ENCODE measurements around the gene HUWE1. TPM values are rescaled to one million over a fixed set of nuclear protein-coding genes. Genes with fewer than 3 reads are reported as not detected.

Gene HUWE1
- total and polyA plus RNA-seq, 2 donors (not counting 1 experiment from before 2014, with no cell fraction given) = 52.8 to 146 TPM

- H3K4me3 ChIP-seq (replicated peaks in 1 of 4; ENCODE audit: control extremely low read depth in 1 of 4, insufficient read depth in 1 of 4, low read depth in 3 of 4, low read length in 4 of 4) = no peak overlapping the region
- H3K9ac ChIP-seq (ENCODE audit: insufficient read depth, low read length) = no peak overlapping the region
- H3K9me3 ChIP-seq (ENCODE audit: control insufficient read depth, insufficient read depth, low read depth, low read length) = no peaks in the 10 kb centered on the region
- H3K4me1 ChIP-seq (ENCODE audit: control insufficient read depth, extremely low read depth, insufficient read depth, low read length) = no peaks in the 10 kb centered on the region
- TF ChIP-seq EZH2 (IDR thresholded peaks at IDR 0.05; ENCODE audit: low read length, missing control alignments) = no peak
- TF ChIP-seq, protein P1, sequence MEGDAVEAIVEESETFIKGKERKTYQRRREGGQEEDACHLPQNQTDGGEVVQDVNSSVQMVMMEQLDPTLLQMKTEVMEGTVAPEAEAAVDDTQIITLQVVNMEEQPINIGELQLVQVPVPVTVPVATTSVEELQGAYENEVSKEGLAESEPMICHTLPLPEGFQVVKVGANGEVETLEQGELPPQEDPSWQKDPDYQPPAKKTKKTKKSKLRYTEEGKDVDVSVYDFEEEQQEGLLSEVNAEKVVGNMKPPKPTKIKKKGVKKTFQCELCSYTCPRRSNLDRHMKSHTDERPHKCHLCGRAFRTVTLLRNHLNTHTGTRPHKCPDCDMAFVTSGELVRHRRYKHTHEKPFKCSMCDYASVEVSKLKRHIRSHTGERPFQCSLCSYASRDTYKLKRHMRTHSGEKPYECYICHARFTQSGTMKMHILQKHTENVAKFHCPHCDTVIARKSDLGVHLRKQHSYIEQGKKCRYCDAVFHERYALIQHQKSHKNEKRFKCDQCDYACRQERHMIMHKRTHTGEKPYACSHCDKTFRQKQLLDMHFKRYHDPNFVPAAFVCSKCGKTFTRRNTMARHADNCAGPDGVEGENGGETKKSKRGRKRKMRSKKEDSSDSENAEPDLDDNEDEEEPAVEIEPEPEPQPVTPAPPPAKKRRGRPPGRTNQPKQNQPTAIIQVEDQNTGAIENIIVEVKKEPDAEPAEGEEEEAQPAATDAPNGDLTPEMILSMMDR (conservative IDR thresholded peaks at IDR 0.05 in 1 of 2, IDR thresholded peaks at IDR 0.05 in 1 of 2; ENCODE audit: low read depth in 1 of 2, low read length in 2 of 2) = no peak
- H3K27me3 ChIP-seq (ENCODE audit: control insufficient read depth, insufficient read depth, low read length) = no peaks in the 10 kb centered on the region
- no peaks in the 10 kb centered on the region for H3K36me3 ChIP-seq (ENCODE audit: control insufficient read depth, insufficient read depth, low read length)
- no peaks in the 10 kb centered on the region for H4K20me1 ChIP-seq (ENCODE audit: control insufficient read depth, extremely low read depth, insufficient read depth, low read length)
- H3K4me2 ChIP-seq (ENCODE audit: extremely low read depth, insufficient read depth, low read length) = no peak overlapping the region
- no peak overlapping the region for H2AFZ ChIP-seq (ENCODE audit: low read length)
- H3K27ac ChIP-seq (ENCODE audit: insufficient read depth, low read length) = no peak overlapping the region
- no peak for DNase-seq (ENCODE audit: low read depth in 2 of 2)
- peaks cover 55% of the 10 kb centered on the region for H3K79me2 ChIP-seq (ENCODE audit: control insufficient read depth, insufficient read depth, low read length)
These were observed 29.7 kb downstream of the HUWE1 start for GRCh38 chrX:53656845-53657244.

- Histone ChIP-seq H2AFZ (ENCODE audit: low read length) (no peak overlapping the region), H3K9ac (ENCODE audit: insufficient read depth, low read length) (no peak overlapping the region), H3K27ac (ENCODE audit: insufficient read depth, low read length) (no peak overlapping the region), H3K79me2 (ENCODE audit: control insufficient read depth, insufficient read depth, low read length) (peaks cover 46% of the 10 kb centered on the region), H3K4me1 (ENCODE audit: control insufficient read depth, extremely low read depth, insufficient read depth, low read length) (no peaks in the 10 kb centered on the region), H3K9me3 (ENCODE audit: control insufficient read depth, insufficient read depth, low read depth, low read length) (no peaks in the 10 kb centered on the region), H3K27me3 (ENCODE audit: control insufficient read depth, insufficient read depth, low read length) (no peaks in the 10 kb centered on the region), H4K20me1 (ENCODE audit: control insufficient read depth, extremely low read depth, insufficient read depth, low read length) (no peaks in the 10 kb centered on the region), H3K4me2 (ENCODE audit: extremely low read depth, insufficient read depth, low read length) (no peak overlapping the region), H3K4me3 (replicated peaks in 1 of 4; ENCODE audit: control extremely low read depth in 1 of 4, insufficient read depth in 1 of 4, low read depth in 3 of 4, low read length in 4 of 4) (no peak overlapping the region), H3K36me3 (ENCODE audit: control insufficient read depth, insufficient read depth, low read length) (no peaks in the 10 kb centered on the region)
- TF ChIP-seq EZH2 (IDR thresholded peaks at IDR 0.05; ENCODE audit: low read length, missing control alignments) = no peak
- TF ChIP-seq, protein P1 (conservative IDR thresholded peaks at IDR 0.05 in 1 of 2, IDR thresholded peaks at IDR 0.05 in 1 of 2; ENCODE audit: low read depth in 1 of 2, low read length in 2 of 2) = no peak
- peak in 1 of 2 donors; percentile 38 for DNase-seq (ENCODE audit: low read depth in 2 of 2)
These were observed 32.1 kb downstream of the HUWE1 start for GRCh38 chrX:53654376-53654775.

DNA sequence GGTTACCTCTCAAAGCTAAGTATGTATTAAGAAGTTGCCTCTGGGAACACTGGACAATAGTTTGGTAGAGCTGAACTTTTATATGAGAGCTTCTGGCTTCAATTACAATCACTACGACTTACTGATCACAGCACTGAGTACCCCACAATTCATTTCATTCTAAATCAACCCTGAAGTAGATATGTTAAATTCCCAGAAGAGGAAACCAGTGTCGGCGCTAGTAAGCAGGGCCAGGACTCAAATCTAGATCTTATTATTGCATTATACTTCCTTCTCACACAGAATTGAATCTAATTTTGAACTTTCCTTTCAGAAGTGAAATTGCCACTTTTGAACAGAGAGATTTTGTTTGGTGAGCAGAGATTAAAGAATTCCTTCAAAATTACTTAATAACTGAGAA, 41.8 kb downstream of the HUWE1 start:
- Histone ChIP-seq H3K4me3 (replicated peaks in 1 of 4; ENCODE audit: control extremely low read depth in 1 of 4, insufficient read depth in 1 of 4, low read depth in 3 of 4, low read length in 4 of 4) (no peak overlapping the region), H3K4me1 (ENCODE audit: control insufficient read depth, extremely low read depth, insufficient read depth, low read length) (no peaks in the 10 kb centered on the region), H3K27ac (ENCODE audit: insufficient read depth, low read length) (no peak overlapping the region), H3K9ac (ENCODE audit: insufficient read depth, low read length) (no peak overlapping the region), H3K4me2 (ENCODE audit: extremely low read depth, insufficient read depth, low read length) (no peak overlapping the region), H3K36me3 (ENCODE audit: control insufficient read depth, insufficient read depth, low read length) (no peaks in the 10 kb centered on the region), H3K9me3 (ENCODE audit: control insufficient read depth, insufficient read depth, low read depth, low read length) (no peaks in the 10 kb centered on the region), H2AFZ (ENCODE audit: low read length) (no peak overlapping the region), H4K20me1 (ENCODE audit: control insufficient read depth, extremely low read depth, insufficient read depth, low read length) (no peaks in the 10 kb centered on the region), H3K27me3 (ENCODE audit: control insufficient read depth, insufficient read depth, low read length) (no peaks in the 10 kb centered on the region), H3K79me2 (ENCODE audit: control insufficient read depth, insufficient read depth, low read length) (peaks cover 1% of the 10 kb centered on the region)
- TF ChIP-seq EZH2 (IDR thresholded peaks at IDR 0.05; ENCODE audit: low read length, missing control alignments) = no peak
- TF ChIP-seq, protein P1 (conservative IDR thresholded peaks at IDR 0.05 in 1 of 2, IDR thresholded peaks at IDR 0.05 in 1 of 2; ENCODE audit: low read depth in 1 of 2, low read length in 2 of 2) = no peak
- no peak for DNase-seq (ENCODE audit: low read depth in 2 of 2)

Data from fibroblast of lung (primary cell).